GM18909 (cell line): Measurements from ENCODE around the gene DUSP19.

Experiments
- ATAC-seq: cut with Tn5 transposase; IDR thresholded peaks from one replicate; pipeline ENCODE4 v1.9.1; 2021; ENCODE audit warnings: mild to moderate bottlenecking; ENCODE audit not compliant: unreplicated experiment, poor library complexity

The DUSP19 gene

DNA sequence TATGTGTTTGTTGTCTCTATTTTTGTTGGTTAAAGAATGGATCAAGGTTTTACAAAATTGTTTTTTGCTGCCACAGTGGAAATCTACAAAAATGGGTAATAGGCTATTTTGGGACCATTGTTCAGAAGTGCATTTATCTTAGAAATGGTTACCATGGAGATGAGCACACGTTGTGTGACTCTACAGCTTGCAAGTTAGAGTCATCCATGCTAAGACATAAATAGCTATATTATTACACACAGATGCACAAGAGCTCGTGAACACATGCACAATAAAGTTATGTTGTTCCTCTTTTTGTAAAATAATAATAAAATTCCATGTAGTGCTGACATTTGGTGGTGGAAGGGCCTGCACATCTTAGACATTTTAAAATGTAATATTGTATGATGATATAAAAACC, 15.5 kb upstream of the DUSP19 start:
- ATAC-seq = peak; percentile 82

DNA sequence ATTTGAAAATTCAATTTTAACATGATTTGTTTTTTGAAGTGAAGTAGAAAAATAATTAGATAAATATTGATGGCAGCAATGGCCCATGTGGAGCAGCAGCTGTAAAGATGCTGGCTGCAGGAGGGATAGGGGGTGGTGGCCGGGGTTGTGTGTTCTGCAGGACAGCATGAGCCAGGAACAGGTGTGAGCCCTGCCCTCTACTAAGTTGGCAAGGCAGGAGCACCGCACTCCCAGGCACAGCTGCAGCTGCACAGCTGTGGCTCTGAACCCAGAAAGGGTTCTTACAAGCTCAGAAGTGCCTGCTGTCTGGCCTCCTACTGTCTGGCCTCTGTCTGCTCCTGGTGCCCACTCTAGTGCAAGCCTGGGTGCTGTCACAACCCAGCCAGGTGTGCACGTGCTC, 10.0 kb upstream of the DUSP19 start:
- no peak for ATAC-seq

- ATAC-seq = no peak
These were observed 9.4 kb upstream of the DUSP19 start for GRCh38 chr2:183069174-183069573.

- ATAC-seq = no peak
These were observed 7.4 kb upstream of the DUSP19 start for GRCh38 chr2:183070942-183071844.

DNA sequence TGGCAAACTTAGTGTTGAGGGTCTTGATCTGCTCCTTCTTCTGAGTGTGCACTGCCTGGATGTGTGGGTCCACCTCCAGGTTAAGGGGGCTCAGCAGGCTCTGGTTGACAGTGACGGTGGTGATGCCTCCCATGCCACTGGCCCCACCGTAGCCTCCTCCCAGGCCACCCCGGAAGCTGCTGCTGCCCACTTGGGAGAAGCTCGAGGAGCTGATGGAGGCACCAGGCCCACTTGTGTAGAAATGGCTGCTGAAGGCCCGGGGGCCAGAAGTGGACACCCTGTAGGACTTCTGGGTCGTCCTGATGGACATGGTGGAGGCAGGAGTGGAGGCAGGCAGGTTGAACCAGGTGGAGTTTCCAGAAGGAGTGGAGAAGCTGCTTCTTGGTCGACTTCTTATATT, 6.4 kb upstream of the DUSP19 start:
- ATAC-seq = no peak

DNA sequence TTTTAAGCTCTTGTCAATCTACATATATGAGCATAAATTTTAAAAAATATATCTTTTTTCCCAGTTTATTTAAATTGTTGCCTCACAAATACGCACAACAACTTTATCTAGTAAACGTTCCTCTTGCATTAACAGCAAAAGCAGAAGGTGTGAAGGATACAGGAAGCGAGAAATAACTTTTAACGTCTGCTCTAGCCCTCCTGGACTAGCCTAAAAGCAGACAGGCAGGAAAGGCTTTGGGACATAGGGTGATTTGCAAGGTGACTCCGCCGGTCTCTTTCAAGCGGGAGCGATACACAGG, 434 bp upstream of the DUSP19 start:
- ATAC-seq = no peak

DNA sequence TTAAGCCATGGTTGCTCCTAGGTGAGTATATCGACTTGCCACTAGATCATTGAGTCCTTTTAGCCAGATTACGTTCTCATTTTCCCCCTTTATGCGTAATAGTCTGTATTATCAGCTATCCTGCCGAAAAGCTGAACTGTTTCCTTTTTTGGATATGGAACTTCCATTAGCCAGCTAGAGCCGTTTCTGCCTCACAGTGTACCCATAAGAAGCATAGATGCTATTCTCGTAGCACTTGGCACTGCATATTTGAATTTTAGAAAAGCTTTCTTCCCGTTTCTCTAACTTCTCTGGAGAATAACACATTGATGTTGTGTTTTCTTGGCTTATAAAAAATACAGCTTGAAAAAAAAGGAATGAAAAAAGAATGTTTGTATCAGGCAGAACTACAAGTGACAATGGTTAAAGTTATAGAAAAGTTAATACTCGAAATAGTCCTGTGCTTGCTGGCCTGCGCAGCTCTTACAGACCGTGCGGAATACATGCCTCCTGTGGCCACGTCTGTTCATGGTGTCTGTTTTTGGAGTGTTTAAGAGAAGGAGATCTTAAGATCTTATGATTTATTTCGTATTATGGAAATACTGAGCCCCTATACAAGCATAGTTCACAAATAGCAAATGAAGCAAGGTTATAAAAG, 710 bp downstream of the DUSP19 start:
- peak; percentile 35 for ATAC-seq

- no peak for ATAC-seq
These were observed 3.4 kb downstream of the DUSP19 start for GRCh38 chr2:183081911-183082310.

GRCh38 chr2:183088061-183088460, 9.5 kb downstream of the DUSP19 start:
- ATAC-seq = peak; percentile 41

- peak; percentile 49 for ATAC-seq
These were observed 10.8 kb downstream of the DUSP19 start for GRCh38 chr2:183089192-183089851.

DNA sequence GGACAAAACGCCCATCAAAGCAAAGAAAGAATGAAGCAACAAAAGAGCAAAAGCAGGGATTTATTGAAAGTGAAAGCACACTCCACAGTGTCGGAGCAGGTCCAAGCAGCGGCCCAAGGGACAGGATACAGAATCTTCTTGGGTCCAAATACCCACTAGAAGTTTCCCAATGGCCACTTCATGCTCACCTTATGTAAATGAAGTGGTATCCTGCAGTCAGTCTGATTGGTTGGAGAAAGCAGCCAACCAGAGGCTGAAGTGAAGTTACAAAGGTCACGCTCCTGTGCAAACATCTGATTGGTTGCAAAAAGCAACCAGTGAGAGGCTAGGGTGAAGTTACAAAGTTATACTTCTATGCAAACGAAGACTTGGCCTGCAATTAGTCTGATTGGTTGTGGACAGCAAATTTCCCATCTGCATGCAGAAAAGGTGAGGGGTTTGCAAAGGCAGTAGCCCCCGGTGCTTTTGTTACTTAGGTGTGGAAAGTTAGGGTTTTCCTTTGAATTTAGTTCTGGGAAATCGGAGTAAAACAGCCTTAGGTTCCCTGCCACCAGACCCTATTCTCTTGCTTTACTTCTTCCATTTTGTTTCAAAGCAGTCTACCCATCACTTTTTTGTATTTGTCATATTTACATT, 12.9 kb downstream of the DUSP19 start:
- ATAC-seq = no peak

DNA sequence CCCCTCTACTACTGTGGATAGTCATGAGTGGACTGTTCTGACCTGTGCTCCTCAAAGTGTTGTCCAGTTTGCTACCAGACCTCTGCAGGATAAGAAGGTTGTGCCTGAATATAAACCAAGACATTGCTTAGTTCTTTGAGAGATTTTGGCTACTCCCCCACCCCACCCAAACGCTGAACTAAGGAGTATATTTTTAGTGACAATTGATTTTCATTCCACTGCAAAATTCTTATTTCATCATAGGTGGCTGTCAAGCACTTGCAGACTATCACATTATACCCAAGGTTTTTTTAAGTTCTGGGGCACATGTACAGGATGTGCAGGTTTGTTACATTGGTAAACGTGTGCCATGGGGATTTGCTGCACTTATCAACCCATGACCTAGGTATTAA, 13.4 kb downstream of the DUSP19 start:
- no peak for ATAC-seq

DNA sequence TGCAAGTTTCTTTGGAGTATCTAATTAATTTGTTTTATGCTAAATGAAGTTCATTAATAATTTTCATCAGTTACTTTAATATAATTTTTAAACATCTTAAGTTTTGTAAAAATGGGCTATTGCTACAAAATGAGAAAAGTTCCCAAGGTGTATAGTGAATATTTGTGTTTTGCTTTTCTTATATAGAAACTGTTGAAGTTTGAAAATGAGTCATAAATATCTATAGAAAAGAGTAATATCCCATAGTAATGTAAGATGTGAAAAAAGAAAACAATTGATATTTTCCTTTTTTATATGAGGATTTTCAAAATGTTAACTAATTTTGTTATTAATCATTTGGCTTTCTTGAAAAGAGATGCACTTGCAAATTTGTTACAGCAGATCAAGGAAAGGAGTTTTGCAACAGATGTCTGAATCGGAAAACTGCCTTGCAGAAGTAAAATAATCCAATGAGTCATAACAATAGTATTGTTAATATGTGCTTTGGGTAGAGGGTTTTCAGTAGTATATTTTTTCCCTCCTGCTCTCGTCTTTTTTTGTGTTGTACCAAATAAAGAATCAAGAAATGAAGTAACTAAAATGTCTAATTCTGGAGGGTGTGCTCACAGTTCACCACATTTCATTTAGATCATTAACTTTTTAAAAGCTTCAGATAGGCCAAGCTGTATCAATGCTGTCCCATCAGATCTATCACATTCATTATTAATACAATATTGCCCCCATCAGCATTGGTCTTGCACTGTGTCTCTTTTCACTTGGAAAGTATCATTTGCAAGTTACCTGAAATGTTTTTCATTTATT, 15.5 kb downstream of the DUSP19 start:
- ATAC-seq = peak; percentile 94

- no peak for ATAC-seq
These were observed 27.0 kb downstream of the DUSP19 start for GRCh38 chr2:183105402-183106134.

DNA sequence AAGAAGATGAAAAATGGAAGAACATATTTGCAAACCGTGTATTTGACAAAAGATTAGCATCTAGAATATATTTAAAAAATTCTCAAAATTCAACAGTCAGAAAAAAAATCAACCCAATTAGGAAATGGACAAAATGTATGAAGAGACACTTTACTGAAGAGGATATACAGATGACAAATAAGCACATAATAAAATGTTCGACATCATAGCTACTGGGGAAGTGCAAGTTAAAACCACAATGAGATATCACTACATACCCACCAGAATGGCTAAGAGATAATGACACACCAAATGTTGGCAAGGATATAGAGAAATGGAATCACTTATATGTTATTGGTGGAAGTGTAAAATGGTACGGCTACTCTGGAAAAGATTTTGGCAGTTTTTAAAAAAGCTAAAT, 34.0 kb downstream of the DUSP19 start:
- ATAC-seq = no peak

- ATAC-seq = no peak
These were observed 35.1 kb downstream of the DUSP19 start for GRCh38 chr2:183113630-183114029.

DNA sequence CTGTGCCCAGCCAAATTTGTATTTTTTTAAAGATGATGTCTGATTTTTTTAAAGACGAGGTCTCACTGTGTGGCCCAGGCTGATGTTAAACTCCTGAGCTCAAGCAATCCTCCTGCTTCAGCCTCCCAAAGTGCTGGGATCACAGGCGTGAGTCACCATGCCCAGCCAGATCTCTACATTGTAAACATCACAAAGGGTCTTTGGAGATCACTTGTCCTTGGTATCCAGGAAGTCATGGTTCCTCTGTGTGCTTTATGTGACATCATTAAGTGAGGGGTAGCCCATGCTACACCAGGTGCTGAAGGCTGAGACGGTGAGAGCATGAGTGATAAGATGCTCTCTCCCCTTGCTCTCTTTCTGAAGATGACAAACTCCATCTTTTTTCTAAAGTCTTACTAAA, 38.7 kb downstream of the DUSP19 start:
- no peak for ATAC-seq

DNA sequence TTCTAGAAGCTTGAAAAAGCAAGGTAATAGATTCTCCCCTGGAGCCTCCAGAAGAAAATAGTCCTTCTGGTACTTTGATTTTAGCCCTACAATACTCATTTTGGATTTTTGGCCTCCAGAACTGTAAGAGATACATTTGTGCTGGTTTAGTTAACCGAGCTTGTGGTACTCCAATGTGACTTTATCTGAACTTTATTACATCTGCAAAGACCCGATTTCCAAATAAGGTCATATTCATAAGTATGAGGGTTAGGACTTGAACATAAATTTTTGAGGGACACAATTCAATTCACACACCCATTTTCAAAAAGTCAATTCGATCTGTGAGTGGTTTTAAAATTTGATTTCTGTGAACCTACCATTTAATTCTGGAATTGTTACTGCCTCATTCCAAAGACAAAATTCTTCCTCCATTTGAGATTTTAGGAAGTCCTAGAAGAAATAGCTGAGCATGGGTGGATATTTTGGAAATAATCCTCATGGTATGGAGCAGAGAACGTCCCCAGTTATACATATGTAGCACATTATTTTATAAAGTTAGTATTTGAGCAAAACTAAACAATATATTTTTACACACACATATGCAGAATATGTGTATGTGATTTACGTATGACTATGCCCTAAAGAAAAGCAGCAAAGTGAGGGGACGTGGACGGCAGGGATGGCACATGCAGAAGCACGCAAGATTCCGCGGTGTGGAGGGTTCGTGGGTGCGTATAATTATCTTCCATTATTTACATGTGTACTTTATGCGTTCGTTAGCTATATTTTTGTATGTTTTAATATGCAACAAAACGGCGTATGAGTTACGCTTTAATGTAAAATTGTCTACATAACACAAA, 44.8 kb downstream of the DUSP19 start:
- no peak for ATAC-seq

DNA sequence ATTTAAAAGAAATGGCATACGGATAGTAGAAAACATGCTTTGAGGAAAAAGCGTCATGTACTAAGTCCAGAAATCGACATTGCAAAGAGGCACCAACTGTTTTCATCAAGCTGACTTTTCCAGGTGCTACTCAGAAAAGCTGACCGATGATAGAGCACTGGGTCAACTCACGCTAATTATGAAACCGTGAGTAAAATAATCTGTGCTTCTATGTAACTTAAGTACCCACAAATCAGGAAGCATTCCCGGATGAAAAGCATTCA, 45.3 kb downstream of the DUSP19 start:
- peak; percentile 41 for ATAC-seq
